ENCODE data around the gene SIMC1. TPM values are rescaled to one million over a fixed set of nuclear protein-coding genes. Genes with fewer than 3 reads are reported as not detected.
A peak's percentile ranks its signal among the peaks of the same experiment; 100 is the strongest.
"Not testable (repeated sequence)": the region's sequence is repeated elsewhere in the genome, so short reads cannot be mapped to it uniquely, and the experiment has no call there.

Gene SIMC1
- total RNA-seq, 2 donors from 2014 or later: 22.1 to 39.9 TPM

- Mint-ChIP-seq H3K27ac (peak overlapping the region in 1 of 2 donors; percentile 68), H3K36me3 (peaks cover 5 to 28% of the 10 kb centered on the region in 2 donors)
- not testable (repeated sequence) for DNase-seq (ENCODE audit: low spot score in 2 of 2); H3K9me3 Mint-ChIP-seq; ATAC-seq
Observed at GRCh38 chr5:176250691-176251090, 12.5 kb downstream of the SIMC1 start.

GRCh38 chr5:176252171-176252570 lies 13.9 kb downstream of the SIMC1 start:
- DNase-seq (ENCODE audit: low spot score in 2 of 2); H3K9me3 Mint-ChIP-seq; ATAC-seq; H3K27ac Mint-ChIP-seq: not testable (repeated sequence)
- peaks cover 5 to 28% of the 10 kb centered on the region in 2 donors for H3K36me3 Mint-ChIP-seq

GRCh38 chr5:176253370-176254065 lies 15.3 kb downstream of the SIMC1 start:
- peaks cover 5 to 24% of the 10 kb centered on the region in 2 donors for H3K36me3 Mint-ChIP-seq
- H3K9me3 Mint-ChIP-seq; ATAC-seq; H3K27ac Mint-ChIP-seq; DNase-seq (ENCODE audit: low spot score in 2 of 2): not testable (repeated sequence)

- DNase-seq (ENCODE audit: low spot score in 2 of 2); ATAC-seq; H3K9me3 Mint-ChIP-seq; H3K27ac Mint-ChIP-seq: not testable (repeated sequence)
- H3K36me3 Mint-ChIP-seq: peaks cover 5 to 22% of the 10 kb centered on the region in 2 donors
Observed at GRCh38 chr5:176254066-176254393, 15.8 kb downstream of the SIMC1 start.

- H3K36me3 Mint-ChIP-seq: peaks cover 0 to 12% of the 10 kb centered on the region in 2 donors
- not testable (repeated sequence) for DNase-seq (ENCODE audit: low spot score in 2 of 2); H3K27ac Mint-ChIP-seq; H3K9me3 Mint-ChIP-seq; ATAC-seq
Observed at GRCh38 chr5:176257871-176258505, 19.8 kb downstream of the SIMC1 start.

GRCh38 chr5:176260682-176261081 lies 22.5 kb downstream of the SIMC1 start:
- not testable (repeated sequence) for DNase-seq (ENCODE audit: low spot score in 2 of 2); ATAC-seq; H3K9me3 Mint-ChIP-seq; H3K27ac Mint-ChIP-seq
- peaks cover 0 to 31% of the 10 kb centered on the region in 2 donors for H3K36me3 Mint-ChIP-seq

- DNase-seq (ENCODE audit: low spot score in 2 of 2); H3K9me3 Mint-ChIP-seq: not testable (repeated sequence)
- Mint-ChIP-seq H3K27ac (peak overlapping the region in 1 of 2 donors; percentile 60), H3K36me3 (peaks cover 5 to 39% of the 10 kb centered on the region in 2 donors)
- ATAC-seq: peak; percentile 96 to 99
Observed at GRCh38 chr5:176266448-176266847, 28.2 kb downstream of the SIMC1 start.

- H3K27ac Mint-ChIP-seq; DNase-seq (ENCODE audit: low spot score in 2 of 2); H3K36me3 Mint-ChIP-seq; ATAC-seq: not testable (repeated sequence)
- H3K9me3 Mint-ChIP-seq: peaks cover 4 to 11% of the 10 kb centered on the region in 2 donors
Observed at GRCh38 chr5:176289018-176289417, 50.8 kb downstream of the SIMC1 start.

GRCh38 chr5:176290057-176290840 lies 52.0 kb downstream of the SIMC1 start:
- H3K36me3 Mint-ChIP-seq; DNase-seq (ENCODE audit: low spot score in 2 of 2); H3K27ac Mint-ChIP-seq; H3K9me3 Mint-ChIP-seq: not testable (repeated sequence)
- peak in 1 of 2 donors; percentile 13 for ATAC-seq

- not testable (repeated sequence) for H3K27ac Mint-ChIP-seq; H3K9me3 Mint-ChIP-seq; ATAC-seq; DNase-seq (ENCODE audit: low spot score in 2 of 2)
- H3K36me3 Mint-ChIP-seq: peaks cover 23 to 38% of the 10 kb centered on the region in 2 donors
Observed at GRCh38 chr5:176305356-176305755, 67.1 kb downstream of the SIMC1 start.

GRCh38 chr5:176317534-176318374 lies 79.5 kb downstream of the SIMC1 start:
- H3K9me3 Mint-ChIP-seq: no peaks in the 10 kb centered on the region
- H3K27ac Mint-ChIP-seq: no peak overlapping the region
- no peak for ATAC-seq
- no peaks in the 10 kb centered on the region for H3K36me3 Mint-ChIP-seq
- no peak for DNase-seq (ENCODE audit: low spot score in 2 of 2)

GRCh38 chr5:176319827-176320554 lies 81.8 kb downstream of the SIMC1 start:
- H3K9me3 Mint-ChIP-seq: no peaks in the 10 kb centered on the region
- H3K36me3 Mint-ChIP-seq: no peaks in the 10 kb centered on the region
- ATAC-seq (no peak), DNase-seq (ENCODE audit: low spot score in 2 of 2) (no peak)
- H3K27ac Mint-ChIP-seq: no peak overlapping the region

- no peak overlapping the region for H3K27ac Mint-ChIP-seq
- ATAC-seq (no peak), DNase-seq (ENCODE audit: low spot score in 2 of 2) (no peak)
- no peaks in the 10 kb centered on the region for H3K9me3 Mint-ChIP-seq
- no peaks in the 10 kb centered on the region for H3K36me3 Mint-ChIP-seq
Observed at GRCh38 chr5:176320577-176320976, 82.4 kb downstream of the SIMC1 start.

- peak overlapping the region in 1 of 2 donors; percentile 51 for H3K27ac Mint-ChIP-seq
- H3K9me3 Mint-ChIP-seq: peaks cover 0 to 5% of the 10 kb centered on the region in 2 donors
- DNase-seq (ENCODE audit: low spot score in 2 of 2): no peak
- ATAC-seq: no peak
- H3K36me3 Mint-ChIP-seq: peaks cover 17 to 27% of the 10 kb centered on the region in 2 donors
Observed at GRCh38 chr5:176334031-176334770, 96.0 kb downstream of the SIMC1 start.

- Mint-ChIP-seq H3K9me3 (peaks cover 0 to 5% of the 10 kb centered on the region in 2 donors), H3K36me3 (peaks cover 17 to 22% of the 10 kb centered on the region in 2 donors), H3K27ac (no peak overlapping the region)
- DNase-seq (ENCODE audit: low spot score in 2 of 2) (no peak), ATAC-seq (no peak)
Observed at GRCh38 chr5:176337913-176338312, 99.7 kb downstream of the SIMC1 start.

Data from activated naive CD4-positive, alpha-beta T cell treated with anti-CD3 and anti-CD28 coated beads, Interleukin-2, amount 50 U/mL, for 72 hours (primary cell).